Muscle layer of duodenum (tissue), 2 donors: ENCODE measurements around the gene KAT2B.

Source experiments
- H3K27ac ChIP-seq: one replicate; pipeline ENCODE4 v1.7.0; 2013; ENCODE audit warnings: mild to moderate bottlenecking, low read length
- H3K27me3 ChIP-seq: one replicate; pipeline ENCODE4 v1.7.0; 2013; ENCODE audit warnings: low read depth, mild to moderate bottlenecking, control low read depth, low read length
- H3K36me3 ChIP-seq, 2 donors: one replicate each; pipeline ENCODE4 v1.7.0; 2013; ENCODE audit warnings: low read length in 2 of 2, control low read depth in 1 of 2, mild to moderate bottlenecking in 1 of 2; ENCODE audit not compliant: insufficient read depth in 2 of 2, control insufficient read depth in 1 of 2
- H3K4me1 ChIP-seq, 2 donors: one replicate each; pipeline ENCODE4 v1.7.0; 2013; ENCODE audit warnings: low read length in 2 of 2, mild to moderate bottlenecking in 2 of 2, control low read depth in 1 of 2, moderate library complexity in 1 of 2; ENCODE audit not compliant: insufficient read depth in 2 of 2, control insufficient read depth in 1 of 2
- H3K4me3 ChIP-seq, 2 donors: one replicate each; pipeline ENCODE4 v1.7.0; 2013; ENCODE audit warnings: low read length in 2 of 2, low read depth in 1 of 2, mild to moderate bottlenecking in 1 of 2
- H3K9me3 ChIP-seq, 2 donors: one replicate each; pipeline ENCODE4 v1.7.0; 2013; ENCODE audit warnings: low read length in 2 of 2, control low read depth in 1 of 2, mild to moderate bottlenecking in 1 of 2; ENCODE audit not compliant: control insufficient read depth in 1 of 2
- donor health status: healthy.

The KAT2B gene

GRCh38 chr3:20068512-20069177 is 28.4 kb downstream of the KAT2B start:
- no peaks in the 10 kb centered on the region for H3K9me3 ChIP-seq

GRCh38 chr3:20069178-20069532 is 28.9 kb downstream of the KAT2B start:
- Histone ChIP-seq H3K4me3 (no peak overlapping the region), H3K36me3 (peaks cover 0 to 3% of the 10 kb centered on the region in 2 donors), H3K27me3 (no peaks in the 10 kb centered on the region), H3K4me1 (peaks cover 5 to 13% of the 10 kb centered on the region in 2 donors), H3K27ac (no peak overlapping the region), H3K9me3 (no peaks in the 10 kb centered on the region)

More at GRCh38 chr3:20068512-20069177, 28.4 kb downstream of the KAT2B start:
- no peaks in the 10 kb centered on the region for H3K27me3 ChIP-seq
- H3K27ac ChIP-seq: no peak overlapping the region
- H3K36me3 ChIP-seq: peaks cover 0 to 3% of the 10 kb centered on the region in 2 donors
- H3K4me3 ChIP-seq: no peak overlapping the region
- peaks cover 5 to 13% of the 10 kb centered on the region in 2 donors for H3K4me1 ChIP-seq

- H3K27me3 ChIP-seq: no peaks in the 10 kb centered on the region
- no peak overlapping the region for H3K27ac ChIP-seq
- H3K4me1 ChIP-seq: peaks cover 5% of the 10 kb centered on the region in 2 donors
- H3K36me3 ChIP-seq: peaks cover 0 to 3% of the 10 kb centered on the region in 2 donors
- no peak overlapping the region for H3K4me3 ChIP-seq
- H3K9me3 ChIP-seq: no peaks in the 10 kb centered on the region
Measured at GRCh38 chr3:20071175-20071574, 30.9 kb downstream of the KAT2B start.

GRCh38 chr3:20072422-20072821 is 32.2 kb downstream of the KAT2B start:
- Histone ChIP-seq H3K27me3 (no peaks in the 10 kb centered on the region), H3K9me3 (no peaks in the 10 kb centered on the region), H3K36me3 (peaks cover 0 to 3% of the 10 kb centered on the region in 2 donors), H3K4me1 (peaks cover 5% of the 10 kb centered on the region in 2 donors), H3K4me3 (no peak overlapping the region), H3K27ac (no peak overlapping the region)

GRCh38 chr3:20073068-20073467 is 32.8 kb downstream of the KAT2B start:
- no peak overlapping the region for H3K27ac ChIP-seq
- peaks cover 5% of the 10 kb centered on the region in 2 donors for H3K4me1 ChIP-seq
- H3K9me3 ChIP-seq: no peaks in the 10 kb centered on the region
- no peaks in the 10 kb centered on the region for H3K27me3 ChIP-seq
- H3K4me3 ChIP-seq: no peak overlapping the region
- H3K36me3 ChIP-seq: peaks cover 0 to 3% of the 10 kb centered on the region in 2 donors

GRCh38 chr3:20073683-20074082 is 33.4 kb downstream of the KAT2B start:
- peaks cover 0 to 3% of the 10 kb centered on the region in 2 donors for H3K36me3 ChIP-seq
- no peak overlapping the region for H3K27ac ChIP-seq
- H3K4me1 ChIP-seq: peaks cover 0 to 5% of the 10 kb centered on the region in 2 donors
- no peaks in the 10 kb centered on the region for H3K27me3 ChIP-seq
- H3K4me3 ChIP-seq: no peak overlapping the region
- H3K9me3 ChIP-seq: no peaks in the 10 kb centered on the region

- Histone ChIP-seq H3K36me3 (peaks cover 0 to 3% of the 10 kb centered on the region in 2 donors), H3K27ac (no peak overlapping the region), H3K9me3 (no peaks in the 10 kb centered on the region), H3K4me1 (no peaks in the 10 kb centered on the region), H3K4me3 (no peak overlapping the region), H3K27me3 (no peaks in the 10 kb centered on the region)
Measured at GRCh38 chr3:20074226-20075063, 34.2 kb downstream of the KAT2B start.

- H3K27ac ChIP-seq: no peak overlapping the region
- H3K9me3 ChIP-seq: no peaks in the 10 kb centered on the region
- H3K4me3 ChIP-seq: no peak overlapping the region
- H3K27me3 ChIP-seq: no peaks in the 10 kb centered on the region
- peaks cover 0 to 3% of the 10 kb centered on the region in 2 donors for H3K36me3 ChIP-seq
- no peaks in the 10 kb centered on the region for H3K4me1 ChIP-seq
Measured at GRCh38 chr3:20075197-20075596, 35.0 kb downstream of the KAT2B start.

GRCh38 chr3:20076296-20076997 is 36.2 kb downstream of the KAT2B start:
- peaks cover 0 to 3% of the 10 kb centered on the region in 2 donors for H3K36me3 ChIP-seq
- no peaks in the 10 kb centered on the region for H3K9me3 ChIP-seq
- H3K27me3 ChIP-seq: no peaks in the 10 kb centered on the region
- H3K27ac ChIP-seq: no peak overlapping the region
- H3K4me1 ChIP-seq: no peaks in the 10 kb centered on the region
- H3K4me3 ChIP-seq: no peak overlapping the region

- H3K27me3 ChIP-seq: no peaks in the 10 kb centered on the region
- H3K27ac ChIP-seq: no peak overlapping the region
- no peaks in the 10 kb centered on the region for H3K4me1 ChIP-seq
- no peaks in the 10 kb centered on the region for H3K9me3 ChIP-seq
- peaks cover 0 to 3% of the 10 kb centered on the region in 2 donors for H3K36me3 ChIP-seq
- H3K4me3 ChIP-seq: no peak overlapping the region
Measured at GRCh38 chr3:20077068-20077467, 36.8 kb downstream of the KAT2B start.

GRCh38 chr3:20078194-20078714 is 38.0 kb downstream of the KAT2B start:
- peaks cover 0 to under 1% of the 10 kb centered on the region in 2 donors for H3K36me3 ChIP-seq
- no peaks in the 10 kb centered on the region for H3K4me1 ChIP-seq
- no peaks in the 10 kb centered on the region for H3K9me3 ChIP-seq
- no peak overlapping the region for H3K4me3 ChIP-seq
- H3K27me3 ChIP-seq: no peaks in the 10 kb centered on the region
- no peak overlapping the region for H3K27ac ChIP-seq
